GDM1 (cell line): Measurements from ENCODE around the gene TMX3.

Experiments
- DNase-seq: peaks from one replicate; lab custom pipeline; 2025; lab: John Stamatoyannopoulos, UW

The TMX3 gene

DNA sequence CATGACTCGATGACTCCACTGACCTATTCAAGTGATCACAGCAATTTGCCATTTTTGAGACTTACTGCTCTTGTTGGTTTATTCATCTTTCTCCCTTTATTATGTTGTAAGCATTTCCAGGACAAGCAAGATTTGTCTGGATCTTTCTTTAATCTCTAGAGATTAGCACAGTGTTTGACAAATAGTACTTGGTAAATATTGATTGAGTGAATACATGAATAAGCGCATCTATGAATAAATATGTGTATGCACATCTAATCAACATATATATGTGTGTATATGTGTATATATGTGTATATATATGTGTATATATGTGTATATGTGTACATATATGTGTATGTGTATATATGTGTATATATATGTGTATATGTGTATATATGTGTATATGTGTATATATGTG is 7.3 kb downstream of the TMX3 start:
- DNase-seq = no peak

DNA sequence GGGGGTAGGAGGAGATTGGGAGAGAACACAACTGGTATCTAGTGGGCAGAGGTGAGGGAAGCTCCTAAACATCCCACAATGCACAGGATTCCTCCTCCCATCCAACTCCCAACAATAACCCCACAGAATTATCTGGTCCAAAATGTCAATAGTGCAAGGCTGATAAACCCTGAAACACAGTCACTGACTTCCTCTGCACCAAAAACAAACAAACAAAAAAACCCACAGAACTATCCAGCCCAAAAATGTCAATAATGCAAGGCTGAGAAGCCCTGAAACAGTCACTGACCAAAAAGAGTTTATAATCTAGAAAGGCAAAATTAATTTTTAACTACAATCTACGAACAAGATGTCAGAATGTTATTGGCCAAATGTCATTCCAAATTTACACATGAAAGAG is 9.8 kb downstream of the TMX3 start:
- no peak for DNase-seq

DNA sequence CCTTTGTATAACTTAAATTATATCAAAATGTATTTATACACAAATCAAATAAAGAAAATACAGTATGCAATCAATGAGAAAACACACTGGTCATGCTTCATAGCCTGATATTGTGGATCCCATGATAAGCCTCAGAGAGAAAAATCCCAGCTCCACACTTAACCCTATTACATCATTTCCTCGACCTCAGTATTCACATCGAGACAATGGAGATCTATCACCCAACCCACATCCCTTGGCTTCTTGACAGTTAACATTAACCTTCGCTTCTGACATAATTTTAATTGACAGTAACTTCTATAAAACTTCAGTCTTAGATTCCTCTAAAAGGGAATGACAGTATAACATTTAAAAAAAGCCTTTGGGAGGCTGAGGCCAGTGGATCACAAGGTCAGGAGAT is 11.6 kb downstream of the TMX3 start:
- DNase-seq = no peak

DNA sequence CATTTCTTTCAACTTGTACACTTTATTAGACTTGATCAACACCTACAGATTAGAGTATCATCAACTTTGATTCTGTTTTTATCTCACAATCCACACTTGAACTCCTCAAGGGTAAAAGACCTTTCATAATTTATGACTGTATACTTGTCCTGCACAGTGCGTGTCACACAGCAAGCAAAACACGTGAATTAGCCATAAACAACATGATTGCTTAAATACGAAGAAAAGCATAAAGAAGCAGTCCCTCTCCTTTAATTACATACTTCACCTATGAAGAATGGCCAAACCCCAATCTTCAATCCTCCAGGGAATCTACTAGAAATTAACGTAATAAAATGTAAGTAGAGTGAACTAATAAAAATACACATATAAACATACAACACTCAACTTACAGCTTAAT is 13.6 kb downstream of the TMX3 start:
- no peak for DNase-seq

DNA sequence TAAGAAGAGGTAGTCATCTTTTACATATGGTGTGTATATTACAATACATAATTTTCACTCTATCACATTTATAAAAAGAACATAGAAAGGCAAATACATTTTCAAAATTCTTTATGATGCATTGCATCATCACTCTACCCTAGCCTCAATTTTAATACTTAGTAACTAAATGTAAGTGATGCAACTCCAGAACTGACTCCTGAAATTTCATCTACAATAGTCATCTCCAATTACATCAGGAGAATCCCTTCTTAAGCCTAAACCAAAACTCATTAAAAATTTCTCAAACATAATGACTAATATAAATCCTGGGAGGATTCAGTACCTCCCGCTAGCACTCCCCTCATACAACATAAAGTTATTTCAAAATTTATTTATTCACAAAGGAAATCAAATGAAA is 15.9 kb downstream of the TMX3 start:
- no peak for DNase-seq

DNA sequence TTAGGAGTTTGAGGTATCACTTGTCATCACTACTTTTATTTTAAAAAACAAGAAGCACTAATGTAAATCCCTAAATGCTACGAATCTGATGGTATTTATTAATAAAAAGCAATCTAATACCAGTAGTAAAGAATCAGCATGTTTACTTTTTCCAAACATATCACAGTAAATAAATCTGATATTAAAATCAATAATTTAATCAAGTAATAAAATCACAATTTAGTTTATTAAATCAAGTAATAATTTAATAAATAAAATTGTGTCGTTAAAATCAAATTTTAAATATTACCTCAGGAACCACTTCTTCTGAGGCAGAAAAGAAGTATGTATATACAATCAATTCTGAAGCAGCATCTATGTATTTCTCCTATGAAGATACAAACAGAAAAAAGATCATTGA is 18.0 kb downstream of the TMX3 start:
- DNase-seq = no peak

DNA sequence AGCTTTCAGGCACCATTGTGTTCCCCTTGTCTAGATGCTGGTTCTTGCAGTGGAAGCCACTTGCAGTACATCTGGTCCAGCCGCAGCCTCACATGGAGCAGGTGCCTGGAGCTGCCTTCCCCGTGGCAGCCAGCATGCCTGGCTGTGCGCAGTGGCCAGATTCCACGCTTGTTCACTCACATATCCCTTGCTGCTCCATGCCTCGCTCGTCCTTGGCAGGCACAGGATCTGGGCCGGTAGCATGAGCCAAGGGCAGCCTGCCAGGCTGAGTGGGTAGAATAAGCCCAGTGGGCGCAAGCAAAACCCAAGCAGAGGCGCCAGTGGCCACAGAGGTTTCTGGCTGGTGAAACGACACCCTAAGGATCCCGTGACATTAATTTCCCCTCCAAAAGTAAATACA is 20.6 kb downstream of the TMX3 start:
- no peak for DNase-seq

DNA sequence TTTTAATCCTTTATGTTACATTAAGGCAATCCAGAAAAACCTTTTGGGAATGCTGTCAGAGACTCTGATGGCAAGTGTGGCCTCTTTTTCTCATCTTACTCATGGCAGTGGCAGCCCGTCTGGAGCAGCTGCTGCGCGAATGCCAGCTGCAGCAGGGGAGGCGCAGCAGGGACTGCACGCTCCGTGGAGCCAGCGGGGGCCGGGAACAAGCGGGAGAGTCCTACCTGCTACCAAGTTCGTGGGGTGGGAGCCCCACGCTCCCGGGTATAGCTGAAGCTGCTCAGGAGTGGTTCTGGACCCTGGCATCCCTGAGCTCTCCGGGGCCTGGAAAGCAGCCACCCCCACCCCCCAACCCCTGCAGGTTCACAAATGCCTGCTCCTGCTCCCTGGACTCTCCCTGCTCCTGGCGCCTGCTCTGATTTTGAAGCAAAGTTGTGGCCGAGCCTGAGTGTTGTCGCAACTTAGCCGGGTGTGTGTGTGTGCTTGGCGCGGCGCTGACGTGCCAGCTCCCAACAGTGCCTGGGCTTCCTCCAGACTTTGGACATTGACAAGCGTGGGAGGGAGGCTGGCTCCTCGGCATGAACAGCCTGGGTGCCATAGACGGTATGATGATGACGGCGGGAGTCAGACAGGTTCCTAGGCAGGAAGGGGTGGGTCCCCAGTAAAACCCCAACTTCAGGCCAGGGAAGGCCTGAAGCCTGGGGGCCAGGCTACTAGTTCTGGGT is 21.7 kb downstream of the TMX3 start:
- no peak for DNase-seq

DNA sequence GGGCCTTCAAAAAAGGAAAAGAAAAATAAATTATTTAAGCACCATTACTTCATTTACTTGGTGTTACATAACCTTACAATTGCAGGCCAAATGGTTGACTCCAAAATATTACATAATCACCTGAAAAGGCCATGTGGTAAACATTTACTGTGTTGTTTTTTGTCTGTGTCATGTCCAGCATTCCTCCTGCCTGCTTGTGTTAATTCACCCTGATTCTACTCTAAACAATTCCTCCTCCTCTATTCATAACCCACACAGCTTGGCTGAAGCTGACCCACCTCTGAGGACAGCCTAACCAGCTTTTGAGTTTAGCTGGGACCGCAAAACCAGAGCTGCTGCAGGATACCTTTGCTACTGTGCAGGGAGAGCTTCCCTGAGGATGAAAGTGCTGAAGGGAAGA is 35.4 kb downstream of the TMX3 start:
- no peak for DNase-seq

DNA sequence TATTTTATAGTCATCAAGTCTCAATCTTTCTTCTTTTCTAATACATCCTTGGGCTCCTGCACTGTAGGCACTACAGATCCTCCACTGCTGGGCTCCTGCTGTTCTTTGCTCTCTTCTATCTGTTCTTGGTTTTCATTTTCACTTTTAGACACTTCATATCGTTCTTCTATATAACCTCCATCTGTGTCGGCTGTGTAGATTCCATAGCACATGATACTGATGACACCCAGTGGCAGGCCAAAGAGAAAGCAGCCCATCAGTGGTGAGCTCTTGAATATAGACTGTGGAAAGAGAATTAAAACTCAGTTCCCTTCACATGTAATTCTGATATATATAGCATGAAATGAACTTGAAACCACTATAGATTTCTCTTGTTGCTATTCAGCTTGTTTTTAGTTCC is 38.0 kb downstream of the TMX3 start:
- no peak for DNase-seq

DNA sequence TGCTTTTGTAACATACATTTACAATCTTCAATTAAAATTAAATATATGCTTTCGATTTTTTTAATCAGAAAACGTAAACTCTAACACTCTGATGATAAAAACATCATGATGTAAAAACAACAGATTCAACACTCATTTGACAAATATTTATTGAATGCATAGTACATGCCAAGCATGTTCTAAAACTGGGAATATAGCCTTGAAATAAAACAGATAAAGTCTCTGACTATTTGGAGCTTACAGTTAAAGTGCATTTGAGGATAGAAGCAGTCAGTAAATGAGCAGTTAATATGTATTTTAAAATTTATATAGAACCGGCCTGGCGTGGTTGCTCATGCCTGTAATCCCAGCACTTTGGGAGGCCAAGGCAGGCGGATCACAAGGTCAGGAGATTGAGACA is 47.8 kb downstream of the TMX3 start:
- no peak for DNase-seq

DNA sequence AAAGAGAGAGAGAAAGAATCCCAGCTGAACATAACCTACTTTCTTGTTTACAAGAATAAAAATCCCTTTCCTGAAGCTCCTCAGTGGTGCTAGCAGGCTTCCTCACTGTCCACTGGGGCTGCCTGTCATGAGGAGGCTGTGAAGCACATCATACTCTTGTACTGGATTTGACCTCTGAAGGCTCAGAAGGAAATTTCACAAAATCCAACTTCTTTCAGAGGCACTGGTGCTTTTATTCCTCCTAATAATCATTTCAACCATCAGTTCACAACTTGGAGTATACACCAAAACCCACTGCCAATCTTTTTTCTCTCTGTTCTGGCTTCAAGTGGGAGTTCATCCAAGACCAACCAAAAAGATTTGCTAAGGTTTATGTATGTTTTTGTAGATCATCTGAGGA is 48.5 kb downstream of the TMX3 start:
- DNase-seq = no peak

DNA sequence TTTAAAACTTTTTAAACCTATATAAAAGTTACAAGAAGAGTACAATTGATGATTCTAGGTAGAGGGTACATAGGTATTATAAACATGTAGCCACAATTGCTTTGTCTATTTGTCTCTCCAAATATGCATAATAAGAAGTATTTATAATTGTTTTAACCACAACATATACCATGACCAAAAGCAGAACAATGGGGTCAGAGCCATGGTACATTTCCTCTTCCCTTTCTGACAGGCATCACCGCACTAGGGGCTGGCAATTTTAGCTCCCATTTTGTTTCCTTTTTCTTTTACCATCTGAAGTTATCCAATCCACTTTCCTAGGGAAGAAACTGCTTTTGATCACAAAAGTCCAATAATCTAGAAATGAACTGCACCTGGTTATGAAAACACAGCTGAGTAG is 49.3 kb downstream of the TMX3 start:
- no peak for DNase-seq

DNA sequence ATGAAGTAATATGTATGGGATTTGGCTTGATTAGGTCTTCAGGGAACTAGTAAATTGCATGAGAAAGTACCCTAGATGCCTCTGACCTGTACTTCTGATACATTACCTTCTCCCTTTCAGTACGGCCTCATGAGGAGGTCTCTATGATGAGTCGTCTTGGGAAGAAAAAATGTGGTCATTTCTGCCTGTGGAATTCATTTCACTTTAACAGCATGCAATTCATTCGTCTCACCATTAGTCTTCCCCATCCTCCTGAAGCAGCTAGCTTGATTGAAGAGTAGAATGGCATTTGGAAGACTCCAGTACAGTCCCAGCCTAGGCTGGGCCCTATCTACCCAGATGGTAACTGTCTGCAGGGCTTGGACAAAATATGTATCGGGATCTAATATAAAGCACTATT is 52.2 kb downstream of the TMX3 start:
- no peak for DNase-seq

DNA sequence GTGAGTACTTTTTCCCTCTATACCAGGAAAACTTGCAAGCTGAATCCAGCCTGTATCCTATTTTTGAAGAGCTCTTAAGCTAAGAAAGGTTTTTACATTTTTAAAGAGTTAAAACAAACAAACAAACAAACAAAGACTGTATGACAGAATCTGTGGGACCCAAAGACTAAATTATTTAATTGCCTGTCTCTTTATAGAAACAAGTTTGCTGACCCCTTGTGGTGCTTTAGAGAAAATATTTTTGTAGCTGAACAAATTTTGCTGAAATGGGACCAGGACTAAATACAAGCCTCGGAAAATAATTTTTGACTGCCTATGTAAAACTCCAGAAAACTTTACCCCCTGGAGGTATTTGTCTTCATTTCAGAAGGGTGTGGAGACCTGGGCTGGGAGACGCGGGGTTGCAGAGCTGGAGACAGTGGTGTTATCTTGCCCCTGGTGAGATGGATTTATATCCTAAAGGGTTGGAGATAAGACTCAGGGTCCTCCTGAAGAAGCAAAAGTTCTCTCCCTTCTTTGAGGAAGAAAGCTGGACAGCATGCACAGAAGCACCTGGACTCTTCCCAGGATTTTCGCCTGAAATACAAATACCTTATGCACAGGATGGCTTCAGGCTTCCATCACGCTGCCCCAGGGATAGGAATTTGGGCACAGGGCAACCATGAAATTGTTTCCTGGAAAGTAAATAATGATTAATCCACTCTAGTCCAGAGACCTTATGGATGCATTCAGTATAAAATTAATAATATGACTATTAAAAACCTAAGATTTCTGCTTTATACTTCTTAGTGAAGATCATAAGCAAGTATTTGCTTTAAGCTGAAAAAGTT is 54.3 kb downstream of the TMX3 start:
- DNase-seq = no peak

DNA sequence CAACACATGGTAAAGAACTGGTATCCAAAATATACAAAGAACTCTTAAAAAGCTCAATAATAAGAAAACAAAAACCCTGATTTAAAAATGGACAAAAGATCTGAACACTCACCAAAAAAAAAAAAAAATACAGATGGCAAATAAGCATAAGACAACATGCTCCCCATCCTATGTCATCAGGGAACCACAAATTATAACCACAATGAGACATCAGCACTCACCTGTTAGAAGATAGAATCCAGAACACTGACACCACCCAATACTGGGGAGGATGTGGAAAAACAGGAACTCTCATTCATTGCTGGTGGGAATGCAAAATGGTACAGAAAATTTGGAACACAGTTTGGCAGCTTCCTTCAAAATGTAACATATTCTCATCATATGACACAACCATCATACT is 66.7 kb downstream of the TMX3 start:
- DNase-seq = no peak

DNA sequence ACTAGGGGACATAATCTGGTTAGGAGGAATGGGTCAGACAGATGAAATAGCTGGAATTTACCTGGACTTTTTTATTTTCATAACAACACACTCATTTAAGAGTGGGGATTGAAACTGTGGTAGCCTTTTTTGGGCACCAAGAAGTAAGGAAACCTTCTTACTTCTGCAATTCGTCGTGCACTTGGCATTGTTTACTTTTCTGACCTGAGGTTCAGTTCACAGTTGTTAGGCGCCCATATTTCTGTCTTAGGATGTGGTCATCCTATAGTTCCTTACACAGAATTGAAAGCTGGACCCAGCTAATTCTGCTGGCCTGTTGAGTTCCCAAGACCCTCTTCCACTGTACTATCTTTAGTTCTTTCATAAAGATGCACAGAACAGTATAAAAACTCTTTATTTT is 72.9 kb downstream of the TMX3 start:
- DNase-seq = no peak

DNA sequence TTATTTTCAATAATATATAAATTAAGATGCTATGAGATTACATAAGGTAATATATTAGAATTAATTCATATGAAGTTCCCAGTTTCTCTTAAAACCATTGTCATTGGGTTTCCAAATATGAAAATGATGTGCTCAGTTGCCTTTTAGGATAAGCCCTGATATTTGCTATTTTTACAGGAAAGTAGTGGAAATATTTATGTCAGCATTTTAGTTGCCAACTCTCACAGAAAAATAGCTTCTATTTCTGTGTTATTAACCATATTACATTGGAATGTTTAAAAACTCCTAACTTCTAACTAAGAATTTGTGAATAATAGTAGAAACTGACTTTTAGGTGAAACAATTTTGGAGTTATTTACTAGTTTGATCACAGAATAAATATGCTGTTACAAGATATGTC is 74.0 kb downstream of the TMX3 start:
- DNase-seq = no peak

DNA sequence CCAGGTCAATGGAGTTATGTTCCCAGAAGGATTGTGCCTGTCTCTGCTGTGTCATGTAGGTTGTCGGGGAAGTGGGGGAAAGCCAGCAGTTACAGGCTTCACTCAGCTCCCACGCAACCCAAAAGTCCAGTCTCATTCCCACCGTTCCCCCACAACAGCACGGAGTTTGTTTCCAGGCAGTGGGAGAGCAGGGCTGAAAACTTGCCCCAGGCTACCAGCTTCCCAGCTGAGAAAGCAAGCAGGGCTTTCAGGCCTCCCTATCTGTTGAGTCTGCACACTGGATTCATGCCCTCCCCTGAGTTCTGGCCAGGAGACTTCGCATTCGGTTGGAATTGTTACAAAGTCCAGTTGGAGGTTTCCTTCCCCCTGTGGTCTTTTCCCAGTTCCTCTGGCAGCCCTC is 76.3 kb downstream of the TMX3 start:
- DNase-seq = no peak

DNA sequence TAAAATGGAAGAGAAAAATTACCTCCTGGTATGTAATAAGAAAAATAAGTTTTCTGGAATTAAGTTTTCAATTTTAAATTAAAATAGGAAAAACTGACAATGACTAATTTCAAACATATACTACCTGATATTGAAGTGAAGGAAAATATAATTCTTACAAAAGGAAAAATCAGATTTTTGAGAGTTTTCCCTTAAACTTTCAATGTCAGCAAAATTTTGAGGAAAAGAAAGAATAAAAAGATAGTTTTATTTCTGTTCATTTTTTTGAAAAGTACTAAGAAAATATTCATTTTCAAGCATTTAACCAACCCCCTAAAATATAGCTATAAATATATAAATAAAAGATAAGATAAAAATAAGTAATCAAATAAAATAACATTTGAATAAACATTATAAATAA is 87.1 kb downstream of the TMX3 start:
- no peak for DNase-seq
